ENCODE measurements around the gene HBD. TPM values are rescaled to one million over a fixed set of nuclear protein-coding genes. Genes with fewer than 3 reads are reported as not detected.

HBD gene
- polyA plus RNA-seq, 2 of the 4 experiments (the other 2 are of a cell fraction): not detected

DNA sequence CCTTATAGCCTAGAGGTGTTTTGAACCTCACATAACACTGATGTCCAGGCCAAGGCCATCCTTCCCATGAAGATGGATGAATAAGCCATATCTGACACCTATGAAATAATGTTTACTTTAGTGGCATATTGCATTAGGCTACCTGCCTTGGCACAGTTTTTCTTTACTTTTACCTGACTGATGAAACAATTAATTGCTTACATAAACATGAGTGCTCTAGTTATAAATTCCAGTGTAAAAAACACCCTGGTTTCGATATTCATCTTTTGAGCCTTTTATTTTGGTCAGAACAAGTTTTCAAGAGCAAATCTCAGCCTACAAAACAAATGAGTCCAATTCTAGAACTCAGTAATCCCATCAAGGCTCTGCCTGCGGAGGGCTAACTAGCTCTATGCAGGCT is 42.4 kb upstream of the HBD start:
- Histone ChIP-seq H3K27ac (0 out of 6 replicates have a peak overlapping the region, but pooled peaks of 1 of the 2 experiments have one; percentile 19), H3K4me1 (peaks cover 18% of the 10 kb centered on the region), H3K4me3 (no peak overlapping the region), H3K4me2 (no peak overlapping the region), H3K9me3 (no peaks in the 10 kb centered on the region)
- DNase-seq (ENCODE audit: low read depth in 1 of 2, low spot score in 1 of 2) (no peak), ATAC-seq (no peak), FAIRE-seq (no peak)
- TF ChIP-seq EHMT2 (IDR thresholded peaks at IDR 0.05; ENCODE audit: low read depth): no peak
- no peak for TF ChIP-seq RAD21 (conservative IDR thresholded peaks at IDR 0.05 in 1 of 2, IDR thresholded peaks at IDR 0.05 in 1 of 2)
- TF ChIP-seq PHF8 (IDR thresholded peaks at IDR 0.05; ENCODE audit: borderline replicate concordance, low read depth): no peak
- TF ChIP-seq NPAS2 (CRISPR knock-in tag; IDR thresholded peaks at IDR 0.05; ENCODE audit: borderline replicate concordance): no peak
- TF ChIP-seq ATOH8 (CRISPR knock-in tag; IDR thresholded peaks at IDR 0.05; ENCODE audit: low read depth): no peak
- TF ChIP-seq RARB (CRISPR knock-in tag; IDR thresholded peaks at IDR 0.05): no peak
- no peak for TF ChIP-seq NR3C1 (IDR thresholded peaks at IDR 0.05)
- TF ChIP-seq RNF2 (IDR thresholded peaks at IDR 0.05; ENCODE audit: borderline replicate concordance, low read depth): no peak
- TF ChIP-seq CBX2 (IDR thresholded peaks at IDR 0.05; ENCODE audit: borderline replicate concordance, low read depth): no peak
- no peak for TF ChIP-seq FOSB (CRISPR knock-in tag; IDR thresholded peaks at IDR 0.05)
- CTCF ChIA-PET: interaction anchor here (0.6 to 0.7 kb wide), 2 partner anchors 39 to 212 kb away, joined by 3 read pairs; no protein-coding TSS in a partner anchor
- POLR2A ChIA-PET: no interaction called here
- 73% methylated on average over 2 of the region's 2 CpGs for WGBS (ENCODE audit: missing lambda C conversion rate)

GRCh38 chr11:5275369-5276110 is 41.3 kb upstream of the HBD start:
- TF ChIP-seq EHF (CRISPR knock-in tag; IDR thresholded peaks at IDR 0.05) (no peak), ZNF302 (CRISPR knock-in tag; IDR thresholded peaks at IDR 0.05) (no peak), NPAS2 (CRISPR knock-in tag; IDR thresholded peaks at IDR 0.05; ENCODE audit: borderline replicate concordance) (no peak), MAZ (IDR thresholded peaks at IDR 0.05; ENCODE audit: borderline replicate concordance, low read depth, low read length) (no peak), KDM5A (IDR thresholded peaks at IDR 0.05) (no peak), CBX2 (IDR thresholded peaks at IDR 0.05; ENCODE audit: borderline replicate concordance, low read depth) (no peak), RNF2 (IDR thresholded peaks at IDR 0.05; ENCODE audit: borderline replicate concordance, low read depth) (no peak), NR3C1 (IDR thresholded peaks at IDR 0.05) (no peak), RARB (CRISPR knock-in tag; IDR thresholded peaks at IDR 0.05) (no peak), MAFK (IDR thresholded peaks at IDR 0.05; ENCODE audit: partially characterized antibody) (no peak), PBX3 (IDR thresholded peaks at IDR 0.05) (no peak), HOXB5 (CRISPR knock-in tag; IDR thresholded peaks at IDR 0.05) (no peak), HDAC2 (IDR thresholded peaks at IDR 0.05) (no peak), PHF8 (IDR thresholded peaks at IDR 0.05; ENCODE audit: borderline replicate concordance, low read depth) (no peak), BHLHE40 (IDR thresholded peaks at IDR 0.05; ENCODE audit: low read depth, low read length) (no peak), TP53 (CRISPR knock-in tag; IDR thresholded peaks at IDR 0.05) (no peak), CHD2 (IDR thresholded peaks at IDR 0.05; ENCODE audit: low read length, partially characterized antibody) (no peak)
- TF ChIP-seq, protein P1, sequence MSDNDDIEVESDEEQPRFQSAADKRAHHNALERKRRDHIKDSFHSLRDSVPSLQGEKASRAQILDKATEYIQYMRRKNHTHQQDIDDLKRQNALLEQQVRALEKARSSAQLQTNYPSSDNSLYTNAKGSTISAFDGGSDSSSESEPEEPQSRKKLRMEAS (IDR thresholded peaks at IDR 0.05): no peak
- 90% methylated on average over 6 of the region's 6 CpGs for whole genome bisulfite sequencing (ENCODE audit: missing lambda C conversion rate)
- ChIA-PET POLR2A (no interaction called here), CTCF (interaction anchor here (1.1 kb wide), 1 partner anchor 62 kb away, joined by 3 read pairs; no protein-coding TSS in a partner anchor)
- no peaks in the 10 kb centered on the region for H3K9me3 ChIP-seq
- H3K4me2 ChIP-seq: no peak overlapping the region
- no peak overlapping the region for H3K27ac ChIP-seq
- no peak for DNase-seq (ENCODE audit: low read depth in 1 of 2, low spot score in 1 of 2)
- FAIRE-seq: no peak
- H3K4me3 ChIP-seq: no peak overlapping the region
- peaks cover 9% of the 10 kb centered on the region for H3K4me1 ChIP-seq
- no peak for ATAC-seq

Data from A549 (cell line).